CD4-positive, alpha-beta memory T cell (primary cell): ENCODE data around the gene EPHA2. TPM values are rescaled to one million over a fixed set of nuclear protein-coding genes. Genes with fewer than 3 reads are reported as not detected.

Experiments
- CTCF ChIA-PET: fragments of 350-600 bp; sonication (Branson Sonifier 250); formaldehyde crosslinking; loops from one replicate; lab custom pipeline; 2021; ENCODE audit warnings: inconsistent platforms; ENCODE audit not compliant: partially characterized antibody; lab: Charles Lee
- POLR2A ChIA-PET: fragments of 350-600 bp; sonication (Branson Sonifier 250); formaldehyde crosslinking; loops from one replicate; lab custom pipeline; 2021; ENCODE audit not compliant: partially characterized antibody; lab: Charles Lee
- DNase-seq, 5 donors: peaks; one replicate each; pipeline versions ENCODE4 v3.0.0 to v3.0.0-alpha.2; 2020 to 2022; ENCODE audit warnings: mixed read lengths in 1 of 5
- H3K27ac ChIP-seq: one replicate; pipeline ENCODE4 v1.7.0; 2013; ENCODE audit warnings: low read depth, low read length
- H3K27me3 ChIP-seq: 2 replicates; pipeline ENCODE4 v1.7.0; 2013; ENCODE audit warnings: mild to moderate bottlenecking, low read length, moderate library complexity; ENCODE audit not compliant: insufficient read depth
- H3K36me3 ChIP-seq: 2 replicates; pipeline ENCODE4 v1.7.0; 2013; ENCODE audit warnings: mild to moderate bottlenecking, low read length, moderate library complexity; ENCODE audit not compliant: insufficient read depth
- H3K4me1 ChIP-seq: 2 replicates; pipeline ENCODE4 v1.7.0; 2013; ENCODE audit warnings: mild to moderate bottlenecking, low read length, moderate library complexity; ENCODE audit not compliant: insufficient read depth
- H3K4me3 ChIP-seq, 2 donors: one replicate each; pipeline ENCODE4 v1.7.0; 2013; ENCODE audit warnings: low read length in 2 of 2, mild to moderate bottlenecking in 1 of 2
- H3K9me3 ChIP-seq, 2 donors: one replicate each; pipeline ENCODE4 v1.7.0; 2013; ENCODE audit warnings: low read length in 2 of 2, control low read depth in 1 of 2; ENCODE audit not compliant: control insufficient read depth in 1 of 2
- H3K27ac Mint-ChIP-seq, 7 donors: one replicate each; pipeline ENCODE4 v1.8.0; 2020 to 2021; ENCODE audit warnings: mixed read lengths in 7 of 7, mild to moderate bottlenecking in 6 of 7, inconsistent platforms in 3 of 7, moderate library complexity in 3 of 7
- H3K27me3 Mint-ChIP-seq, 2 donors: one replicate each; pipeline ENCODE4 v1.8.0; 2020 to 2021; ENCODE audit warnings: mixed read lengths in 2 of 2
- H3K36me3 Mint-ChIP-seq, 2 donors: one replicate each; pipeline ENCODE4 v1.8.0; 2020 to 2021; ENCODE audit warnings: mixed read lengths in 2 of 2, inconsistent platforms in 1 of 2, mild to moderate bottlenecking in 1 of 2
- H3K4me1 Mint-ChIP-seq, 4 donors: one replicate each; pipeline ENCODE4 v1.8.0; 2020 to 2021; ENCODE audit warnings: mixed read lengths in 4 of 4, mild to moderate bottlenecking in 1 of 4
- H3K4me3 Mint-ChIP-seq, 8 donors: one replicate each; pipeline ENCODE4 v1.8.0; 2020 to 2021; ENCODE audit warnings: mixed read lengths in 8 of 8, mild to moderate bottlenecking in 7 of 8, moderate library complexity in 6 of 8, inconsistent platforms in 3 of 8
- H3K9me3 Mint-ChIP-seq, 8 donors: one replicate each; pipeline ENCODE4 v1.8.0; 2020 to 2021; ENCODE audit warnings: mixed read lengths in 8 of 8, mild to moderate bottlenecking in 5 of 8, inconsistent platforms in 3 of 8, moderate library complexity in 1 of 8
- intact Hi-C: fragments of 100-400 bp; cut with micrococcal nuclease; formaldehyde crosslinking; loops from one replicate; pipeline ENCODE4 v1.15.1; 2023
- polyA plus RNA-seq, 2 donors: library from polyadenylated mRNA; unstranded; fragments of 300-500 nt; fragmentation: Illumina TruSeq; gene quantifications; one replicate each; pipeline ENCODE4 v1.2.3, GENCODE V29; 2021
- total RNA-seq, 2 experiments: library from RNA; stranded (reverse); gene quantifications; one replicate each; pipeline ENCODE4 v1.2.3, GENCODE V29; 2021

The EPHA2 gene
- total and polyA plus RNA-seq, 4 experiments from 2014 or later: not detected

DNA sequence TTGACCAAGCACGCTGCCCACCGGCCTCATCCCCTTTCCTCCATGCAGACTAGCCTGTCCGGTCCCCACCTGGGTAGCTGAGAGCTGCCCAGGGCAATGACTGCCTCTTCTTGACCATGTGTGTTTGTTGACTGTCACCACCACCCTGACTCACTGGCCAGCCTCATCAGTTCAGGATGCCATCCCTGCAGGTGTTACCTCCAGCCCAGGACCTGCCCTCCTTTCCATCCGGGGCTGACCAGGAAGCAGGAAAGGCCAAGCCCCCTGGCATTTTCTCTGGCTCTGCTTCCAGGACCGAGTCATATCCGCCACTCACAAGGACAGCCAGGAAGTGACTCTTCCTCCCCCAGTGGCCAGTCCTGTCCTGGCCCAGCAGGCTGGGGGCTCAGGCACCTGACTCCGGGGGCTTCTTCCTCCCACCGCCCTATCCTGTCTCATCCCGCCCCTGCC, 17.1 kb downstream of the EPHA2 start:
- Histone ChIP-seq H3K27ac (no peak overlapping the region), H3K27me3 (no peaks in the 10 kb centered on the region), H3K4me3 (no peak overlapping the region), H3K36me3 (no peaks in the 10 kb centered on the region), H3K4me1 (no peaks in the 10 kb centered on the region), H3K9me3 (no peaks in the 10 kb centered on the region)
- Mint-ChIP-seq H3K4me3 (no peak overlapping the region), H3K27ac (no peak overlapping the region), H3K4me1 (peaks cover 0 to 10% (median 4%) of the 10 kb centered on the region in 4 donors), H3K27me3 (no peaks in the 10 kb centered on the region), H3K36me3 (no peaks in the 10 kb centered on the region), H3K9me3 (no peaks in the 10 kb centered on the region)
- ChIA-PET POLR2A (no interaction called here), CTCF (no interaction called here)
- intact Hi-C loops: no loop called here
- no peak for DNase-seq

DNA sequence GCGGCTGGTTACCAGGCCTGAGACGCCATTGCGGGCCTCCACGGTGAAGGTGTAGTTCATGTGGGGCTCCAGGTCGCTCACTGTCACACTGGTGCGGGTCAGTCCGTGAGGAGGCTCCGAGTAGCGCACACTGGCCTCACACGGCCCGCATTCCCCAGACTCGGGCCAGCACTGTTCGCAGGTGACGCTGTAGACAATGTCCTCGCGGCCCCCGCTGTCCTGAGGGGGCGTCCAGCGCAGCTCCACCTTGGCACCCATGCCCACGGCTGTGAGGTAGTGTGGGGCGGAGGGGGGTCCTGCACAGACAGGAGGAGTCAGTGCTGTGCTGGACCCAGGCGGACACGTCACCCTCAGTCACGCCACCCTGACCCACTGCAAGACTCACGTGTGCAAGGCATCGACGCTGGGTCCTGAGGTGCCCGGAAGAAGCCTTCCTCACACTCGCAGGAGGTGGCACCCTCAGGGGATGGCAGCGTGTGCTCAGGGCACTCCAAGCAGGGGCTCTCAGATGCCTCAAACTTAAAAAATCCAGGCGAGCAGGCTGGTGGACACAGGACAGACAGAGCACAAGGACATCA, 17.9 kb downstream of the EPHA2 start:
- POLR2A ChIA-PET: no interaction called here
- peak in 1 of 5 donors; percentile 5 for DNase-seq
- Histone ChIP-seq H3K27me3 (no peaks in the 10 kb centered on the region), H3K27ac (no peak overlapping the region), H3K36me3 (no peaks in the 10 kb centered on the region), H3K9me3 (no peaks in the 10 kb centered on the region), H3K4me3 (no peak overlapping the region), H3K4me1 (no peaks in the 10 kb centered on the region)
- Mint-ChIP-seq H3K36me3 (no peaks in the 10 kb centered on the region), H3K4me3 (no peak overlapping the region), H3K27ac (no peak overlapping the region), H3K27me3 (no peaks in the 10 kb centered on the region), H3K9me3 (no peaks in the 10 kb centered on the region), H3K4me1 (peaks cover 0 to 10% (median 4%) of the 10 kb centered on the region in 4 donors)
- CTCF ChIA-PET: interaction anchor here (1.3 kb wide), 1 partner anchor 21 kb away, joined by 3 read pairs; no protein-coding TSS in a partner anchor
- intact Hi-C loops: no loop called here

DNA sequence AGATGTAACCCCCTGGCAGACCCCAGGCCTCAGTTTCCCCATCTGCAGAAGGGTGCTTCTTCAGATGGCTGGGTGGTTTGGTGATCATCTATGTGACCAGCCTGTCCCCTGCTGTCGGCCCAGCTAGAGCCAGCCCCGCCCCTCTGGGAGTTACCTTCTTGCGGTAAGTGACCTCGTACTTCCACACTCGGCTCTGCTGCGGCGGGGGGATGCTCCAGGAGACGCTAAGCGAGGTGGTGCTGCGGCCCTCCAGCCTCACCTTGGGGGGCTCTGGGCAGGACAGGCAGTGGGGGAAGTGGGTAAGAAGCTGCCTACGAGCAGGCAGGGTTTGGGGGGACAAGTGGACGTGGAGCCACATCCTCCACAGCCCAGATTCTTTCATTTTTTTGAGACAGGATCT, 20.4 kb downstream of the EPHA2 start:
- H3K27ac Mint-ChIP-seq: no peak overlapping the region
- H3K27me3 Mint-ChIP-seq: no peaks in the 10 kb centered on the region
- Histone ChIP-seq H3K9me3 (no peaks in the 10 kb centered on the region), H3K27me3 (no peaks in the 10 kb centered on the region), H3K36me3 (no peaks in the 10 kb centered on the region), H3K4me1 (no peaks in the 10 kb centered on the region), H3K27ac (no peak overlapping the region), H3K4me3 (no peak overlapping the region)
- H3K4me1 Mint-ChIP-seq: peaks cover 0 to 4% (median 1%) of the 10 kb centered on the region in 4 donors
- H3K36me3 Mint-ChIP-seq: no peaks in the 10 kb centered on the region
- ChIA-PET POLR2A (no interaction called here), CTCF (no interaction called here)
- no peaks in the 10 kb centered on the region for H3K9me3 Mint-ChIP-seq
- DNase-seq: peak in 1 of 5 donors; percentile 6
- no peak overlapping the region for H3K4me3 Mint-ChIP-seq
- intact Hi-C loops: no loop called here

DNA sequence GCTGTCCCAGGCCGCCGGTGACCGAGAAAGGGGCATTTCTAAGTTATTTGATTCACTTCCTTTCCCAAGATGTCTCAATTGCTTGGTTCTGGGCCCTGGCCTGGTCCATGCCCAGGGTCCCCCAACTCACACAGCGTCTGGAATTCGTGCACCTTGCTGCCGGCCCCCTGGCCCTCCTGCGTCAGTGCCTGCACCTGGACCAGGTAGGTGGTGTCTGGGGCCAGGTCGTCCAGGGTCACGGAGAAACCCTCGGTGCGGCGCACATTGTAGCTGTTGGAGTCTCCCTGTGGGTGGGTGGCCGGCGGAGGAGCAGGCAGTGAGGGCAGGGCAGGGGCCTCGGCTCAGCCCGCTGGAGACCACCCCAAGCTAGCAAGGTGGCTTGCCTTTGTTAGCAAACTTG, 21.0 kb downstream of the EPHA2 start:
- intact Hi-C loops: no loop called here
- Mint-ChIP-seq H3K27me3 (no peaks in the 10 kb centered on the region), H3K4me3 (no peak overlapping the region), H3K4me1 (peaks cover 0 to 4% (median 1%) of the 10 kb centered on the region in 4 donors), H3K27ac (no peak overlapping the region), H3K36me3 (no peaks in the 10 kb centered on the region), H3K9me3 (no peaks in the 10 kb centered on the region)
- DNase-seq: peak in 1 of 5 donors; percentile 17
- Histone ChIP-seq H3K4me1 (no peaks in the 10 kb centered on the region), H3K4me3 (no peak overlapping the region), H3K27me3 (no peaks in the 10 kb centered on the region), H3K9me3 (no peaks in the 10 kb centered on the region), H3K36me3 (no peaks in the 10 kb centered on the region), H3K27ac (no peak overlapping the region)
- POLR2A ChIA-PET: no interaction called here
- CTCF ChIA-PET: no interaction called here

DNA sequence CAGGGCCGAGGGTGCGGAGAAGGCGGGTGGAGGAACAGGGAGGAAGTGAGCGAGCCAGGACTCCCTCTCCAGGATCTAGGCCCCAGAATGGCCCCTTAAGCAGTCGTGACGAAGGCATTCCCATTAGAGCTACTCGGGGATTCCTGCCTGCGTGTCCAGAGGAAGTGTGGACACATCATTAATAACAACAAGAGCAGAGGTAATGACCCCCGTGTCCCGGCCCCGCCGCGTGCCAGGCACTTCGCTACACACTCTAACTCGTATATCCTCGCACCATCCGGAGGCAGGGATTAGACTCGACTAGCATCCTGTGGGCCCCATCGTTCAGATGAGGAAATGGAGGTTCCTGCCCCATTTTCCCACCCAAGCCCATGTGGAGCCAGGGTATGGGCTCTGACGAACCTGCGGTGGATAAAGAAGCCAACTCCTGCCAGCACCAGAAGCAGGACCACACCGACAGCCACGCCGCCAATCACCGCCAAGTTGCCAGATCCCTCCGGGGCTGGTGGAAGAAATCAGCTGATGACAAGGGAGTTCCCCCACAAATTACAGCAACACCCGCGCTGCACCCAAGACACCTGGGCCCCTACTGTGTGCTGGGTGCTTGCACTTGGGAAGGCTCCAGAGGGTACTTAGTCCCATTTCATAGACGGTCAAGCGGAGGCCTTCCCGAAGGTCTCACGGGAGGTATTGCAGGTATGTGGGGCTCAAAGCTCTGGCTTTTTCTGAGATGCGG, 21.6 kb downstream of the EPHA2 start:
- Histone ChIP-seq H3K36me3 (no peaks in the 10 kb centered on the region), H3K4me3 (no peak overlapping the region), H3K27ac (no peak overlapping the region), H3K9me3 (no peaks in the 10 kb centered on the region), H3K4me1 (no peaks in the 10 kb centered on the region), H3K27me3 (no peaks in the 10 kb centered on the region)
- intact Hi-C loops: no loop called here
- Mint-ChIP-seq H3K9me3 (no peaks in the 10 kb centered on the region), H3K36me3 (no peaks in the 10 kb centered on the region), H3K27me3 (no peaks in the 10 kb centered on the region), H3K4me3 (no peak overlapping the region), H3K27ac (no peak overlapping the region), H3K4me1 (peaks cover 0 to under 1% (median 0%) of the 10 kb centered on the region in 4 donors)
- ChIA-PET POLR2A (no interaction called here), CTCF (interaction anchor here (0.7 to 0.9 kb wide), 2 partner anchors 20 to 52 kb away, joined by 3 to 4 read pairs; no protein-coding TSS in a partner anchor)
- DNase-seq: peak in 1 of 5 donors; percentile 20

DNA sequence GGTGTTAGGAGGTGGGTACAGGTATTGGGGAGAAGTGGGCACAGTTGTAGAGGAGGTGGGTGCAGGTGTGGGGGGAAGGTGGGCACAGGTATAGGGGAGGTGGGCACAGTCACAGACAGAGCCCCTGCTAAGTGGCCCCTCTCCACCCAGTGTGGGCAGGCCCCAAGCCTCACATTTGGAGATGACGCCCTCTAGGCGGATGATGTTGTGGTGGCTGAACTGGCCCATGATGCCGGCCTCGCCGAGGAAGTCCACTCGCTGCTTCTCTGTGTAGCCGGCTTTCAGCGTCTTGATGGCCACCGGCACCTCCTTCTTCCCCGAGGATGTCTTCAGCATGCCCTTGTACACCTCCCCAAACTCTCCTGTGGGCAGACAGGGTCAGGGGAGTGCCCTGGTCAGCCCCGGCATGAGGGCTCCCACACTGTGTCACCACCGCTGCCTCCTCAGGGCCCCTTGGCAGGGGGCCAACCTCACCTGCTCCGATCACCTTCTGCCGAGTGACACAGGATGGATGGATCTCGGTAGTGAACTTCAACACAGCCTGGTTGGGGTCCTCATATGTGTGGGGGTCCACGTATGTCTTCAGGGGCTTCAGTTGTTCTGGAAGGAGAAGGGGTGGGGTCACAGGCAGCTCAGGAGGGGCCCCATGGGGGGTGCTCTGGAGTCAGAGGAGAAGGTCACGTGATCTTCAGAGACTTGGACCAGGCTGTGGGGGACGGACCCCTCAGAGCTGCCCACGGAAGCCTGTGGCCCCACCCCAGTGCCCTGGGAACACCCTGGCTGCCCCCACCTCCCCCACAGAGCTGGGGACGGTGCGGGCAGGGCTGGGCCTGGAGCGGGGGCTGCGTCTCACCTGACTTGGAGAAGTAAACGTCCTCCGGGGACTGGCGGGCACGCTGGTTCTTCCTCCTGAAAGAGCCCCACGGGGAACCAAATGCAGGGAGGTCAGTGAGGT, 22.6 kb downstream of the EPHA2 start:
- Mint-ChIP-seq H3K27ac (no peak overlapping the region), H3K27me3 (peaks cover 0 to 2% of the 10 kb centered on the region in 2 donors), H3K4me1 (no peaks in the 10 kb centered on the region), H3K9me3 (no peaks in the 10 kb centered on the region), H3K36me3 (no peaks in the 10 kb centered on the region), H3K4me3 (no peak overlapping the region)
- Histone ChIP-seq H3K9me3 (no peaks in the 10 kb centered on the region), H3K4me3 (no peak overlapping the region), H3K27ac (no peak overlapping the region), H3K36me3 (no peaks in the 10 kb centered on the region), H3K4me1 (no peaks in the 10 kb centered on the region), H3K27me3 (no peaks in the 10 kb centered on the region)
- DNase-seq: no peak
- ChIA-PET POLR2A (no interaction called here), CTCF (interaction anchor here (0.9 kb wide), 1 partner anchor 51 kb away, joined by 3 read pairs; no protein-coding TSS in a partner anchor)
- intact Hi-C loops: no loop called here

DNA sequence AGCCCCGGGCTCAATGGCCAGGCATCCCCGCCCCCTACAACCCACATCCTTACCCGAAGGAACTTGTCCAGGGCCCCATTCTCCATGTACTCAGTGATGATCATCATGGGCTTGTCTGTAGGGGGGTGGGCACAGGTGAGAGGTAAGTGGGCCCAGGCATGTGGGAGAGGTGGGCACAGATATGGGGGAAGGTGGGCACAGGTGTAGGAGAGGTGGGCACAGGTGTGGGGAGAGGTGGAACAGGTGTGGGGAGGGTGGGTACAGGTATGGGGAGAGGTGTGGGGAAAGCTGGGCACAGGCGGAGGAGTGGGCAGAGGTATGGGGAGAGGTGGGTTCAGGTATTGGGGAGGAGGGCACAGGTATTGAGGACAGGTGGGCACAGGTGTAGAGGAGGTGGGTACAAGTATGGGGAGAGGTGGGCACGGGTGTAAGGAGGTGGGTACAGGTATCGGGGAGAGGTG, 23.5 kb downstream of the EPHA2 start:
- Histone ChIP-seq H3K4me3 (no peak overlapping the region), H3K36me3 (no peaks in the 10 kb centered on the region), H3K9me3 (no peaks in the 10 kb centered on the region), H3K27ac (no peak overlapping the region), H3K27me3 (no peaks in the 10 kb centered on the region), H3K4me1 (no peaks in the 10 kb centered on the region)
- Mint-ChIP-seq H3K36me3 (no peaks in the 10 kb centered on the region), H3K4me1 (no peaks in the 10 kb centered on the region), H3K9me3 (no peaks in the 10 kb centered on the region), H3K4me3 (no peak overlapping the region), H3K27me3 (peaks cover 0 to 2% of the 10 kb centered on the region in 2 donors), H3K27ac (no peak overlapping the region)
- ChIA-PET POLR2A (no interaction called here), CTCF (no interaction called here)
- no peak for DNase-seq
- intact Hi-C loops: no loop called here
